Immature natural killer cell (primary cell): ENCODE measurements around the gene KIAA1217. TPM values are rescaled to one million over a fixed set of nuclear protein-coding genes. Genes with fewer than 3 reads are reported as not detected.
A peak's percentile ranks its signal among the peaks of the same experiment; 100 is the strongest.

Source experiments
- DNase-seq, 3 donors: peaks; one replicate each; pipeline ENCODE4 v3.0.0; 2022; ENCODE audit warnings: mixed read lengths in 1 of 3
- H3K27ac Mint-ChIP-seq, 6 donors: one replicate each; pipeline ENCODE4 v1.8.0; 2020; ENCODE audit warnings: mixed read lengths in 6 of 6, mild to moderate bottlenecking in 5 of 6, inconsistent platforms in 4 of 6, moderate library complexity in 3 of 6
- H3K27me3 Mint-ChIP-seq, 3 donors: one replicate each; pipeline ENCODE4 v1.8.0; 2020 to 2021; ENCODE audit warnings: low read depth in 3 of 3, mild to moderate bottlenecking in 3 of 3, mixed read lengths in 3 of 3, moderate library complexity in 3 of 3, inconsistent platforms in 1 of 3
- H3K36me3 Mint-ChIP-seq, 3 donors: one replicate each; pipeline ENCODE4 v1.8.0; 2020; ENCODE audit warnings: mixed read lengths in 3 of 3, inconsistent platforms in 2 of 3, mild to moderate bottlenecking in 2 of 3
- H3K4me1 Mint-ChIP-seq, 2 donors: one replicate each; pipeline ENCODE4 v1.8.0; 2020; ENCODE audit warnings: inconsistent platforms in 2 of 2, mild to moderate bottlenecking in 2 of 2, mixed read lengths in 2 of 2, moderate library complexity in 1 of 2
- H3K4me3 Mint-ChIP-seq, 5 donors: one replicate each; pipeline ENCODE4 v1.8.0; 2020; ENCODE audit warnings: mild to moderate bottlenecking in 5 of 5, mixed read lengths in 5 of 5, inconsistent platforms in 3 of 5, moderate library complexity in 3 of 5
- H3K9me3 Mint-ChIP-seq, 6 donors: one replicate each; pipeline ENCODE4 v1.8.0; 2020; ENCODE audit warnings: mild to moderate bottlenecking in 6 of 6, mixed read lengths in 6 of 6, inconsistent platforms in 4 of 6, moderate library complexity in 3 of 6
- polyA plus RNA-seq, 3 donors: library from polyadenylated mRNA; unstranded; fragments of 300-500 nt; fragmentation: Illumina TruSeq; gene quantifications; one replicate each; pipeline ENCODE4 v1.2.3, GENCODE V29; 2021

The KIAA1217 gene
- polyA plus RNA-seq, 3 donors from 2014 or later: not detected

- H3K4me3 Mint-ChIP-seq: no peak overlapping the region
- no peak for DNase-seq
These were observed 248.9 kb downstream of the KIAA1217 start for GRCh38 chr10:24457661-24458318.

DNA sequence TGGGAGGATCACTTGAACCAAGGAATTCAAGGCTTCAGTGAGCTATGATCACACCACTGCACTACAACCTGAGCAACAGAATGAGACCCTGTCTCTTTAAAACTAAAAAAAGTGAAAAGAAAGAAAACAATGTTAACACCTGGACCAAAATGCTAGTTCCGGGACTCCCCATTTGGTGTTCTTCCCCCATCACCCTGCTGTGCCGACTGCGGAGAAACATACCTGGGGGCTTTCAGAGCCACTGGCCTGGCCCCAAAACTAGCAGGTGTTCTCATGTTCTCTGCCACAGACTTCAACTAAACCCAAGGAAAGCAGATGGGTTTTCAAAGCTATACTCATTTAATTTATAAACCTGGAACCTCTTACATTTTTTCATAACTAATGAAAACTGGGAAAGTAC lies 250.9 kb downstream of the KIAA1217 start:
- no peak for DNase-seq
- Mint-ChIP-seq H3K9me3 (peaks cover 0 to 1% (median 0%) of the 10 kb centered on the region in 6 donors), H3K27me3 (peaks cover 0 to 6% (median 3%) of the 10 kb centered on the region in 3 donors), H3K27ac (no peak overlapping the region), H3K4me3 (no peak overlapping the region), H3K4me1 (peaks cover 4 to 10% of the 10 kb centered on the region in 2 donors), H3K36me3 (no peaks in the 10 kb centered on the region)

More at GRCh38 chr10:24457661-24458318, 248.9 kb downstream of the KIAA1217 start:
- peaks cover 0 to 6% (median 3%) of the 10 kb centered on the region in 3 donors for H3K27me3 Mint-ChIP-seq
- no peaks in the 10 kb centered on the region for H3K4me1 Mint-ChIP-seq
- no peaks in the 10 kb centered on the region for H3K9me3 Mint-ChIP-seq
- H3K27ac Mint-ChIP-seq: no peak overlapping the region
- no peaks in the 10 kb centered on the region for H3K36me3 Mint-ChIP-seq

DNA sequence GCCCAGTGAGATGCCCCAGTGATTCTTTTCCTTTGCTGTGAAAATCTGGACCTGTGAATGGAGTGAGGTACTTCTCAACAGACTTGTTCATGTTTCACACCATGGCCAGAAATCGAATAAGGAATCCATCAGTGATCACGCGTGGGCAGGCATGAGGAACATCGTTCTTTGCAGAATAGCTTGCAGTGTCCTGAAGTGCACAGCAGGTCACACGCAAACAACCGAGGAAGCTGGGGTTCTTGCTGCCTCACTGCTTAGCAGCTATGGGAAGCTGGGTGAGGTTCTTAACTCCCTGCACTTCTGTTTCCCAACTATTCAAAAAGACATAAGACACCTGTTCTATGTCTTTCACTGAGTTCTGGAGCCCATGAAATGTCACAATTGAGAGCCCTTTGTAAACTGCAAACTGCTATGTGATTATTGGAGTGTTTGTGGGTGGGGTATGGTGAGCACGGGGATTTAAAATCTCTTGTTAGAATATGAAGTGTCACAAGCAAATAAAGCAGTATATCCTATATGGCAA lies 253.4 kb downstream of the KIAA1217 start:
- no peak overlapping the region for H3K27ac Mint-ChIP-seq
- H3K27me3 Mint-ChIP-seq: peaks cover 0 to 6% (median 2%) of the 10 kb centered on the region in 3 donors

DNA sequence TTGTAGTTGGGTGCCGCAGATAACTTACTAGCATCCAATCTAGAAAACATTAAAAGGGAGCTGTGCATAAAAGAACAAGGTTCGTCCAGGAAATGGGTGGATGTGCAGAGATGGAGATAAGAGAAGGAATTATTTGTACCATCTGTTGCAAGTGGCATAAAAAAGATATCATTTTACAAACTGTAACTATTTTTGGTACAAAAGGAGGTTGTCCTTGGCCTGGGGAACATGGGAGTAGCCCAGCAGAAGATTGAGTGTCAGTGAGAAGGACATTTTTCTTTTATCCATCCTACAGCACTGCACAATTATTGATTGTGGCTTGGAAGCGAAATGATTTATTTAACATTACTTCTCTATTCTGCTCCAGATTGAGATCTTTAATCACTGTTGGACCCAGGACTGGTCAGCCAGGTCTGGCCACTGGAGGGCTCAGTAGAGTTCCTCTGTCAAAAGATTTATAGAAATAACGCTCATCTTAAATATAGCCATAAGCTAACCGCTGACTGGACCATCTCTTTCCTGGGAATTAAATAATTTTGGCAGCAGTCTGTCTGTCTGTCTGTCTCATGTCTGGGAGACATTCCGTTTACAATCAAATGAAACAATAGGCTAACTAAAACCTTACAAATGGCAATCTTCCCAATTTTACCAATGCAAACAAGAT lies 254.1 kb downstream of the KIAA1217 start:
- peaks cover 0 to 6% (median 2%) of the 10 kb centered on the region in 3 donors for H3K27me3 Mint-ChIP-seq
- no peak for DNase-seq
- H3K4me1 Mint-ChIP-seq: peaks cover 4 to 10% of the 10 kb centered on the region in 2 donors
- H3K27ac Mint-ChIP-seq: no peak overlapping the region
- no peaks in the 10 kb centered on the region for H3K36me3 Mint-ChIP-seq
- peaks cover 0 to 1% (median 0%) of the 10 kb centered on the region in 6 donors for H3K9me3 Mint-ChIP-seq
- no peak overlapping the region for H3K4me3 Mint-ChIP-seq

More for the DNA sequence above, 253.4 kb downstream of the KIAA1217 start:
- Mint-ChIP-seq H3K9me3 (peaks cover 0 to 1% (median 0%) of the 10 kb centered on the region in 6 donors), H3K36me3 (no peaks in the 10 kb centered on the region), H3K4me3 (no peak overlapping the region), H3K4me1 (peaks cover 4 to 10% of the 10 kb centered on the region in 2 donors)
- no peak for DNase-seq

DNA sequence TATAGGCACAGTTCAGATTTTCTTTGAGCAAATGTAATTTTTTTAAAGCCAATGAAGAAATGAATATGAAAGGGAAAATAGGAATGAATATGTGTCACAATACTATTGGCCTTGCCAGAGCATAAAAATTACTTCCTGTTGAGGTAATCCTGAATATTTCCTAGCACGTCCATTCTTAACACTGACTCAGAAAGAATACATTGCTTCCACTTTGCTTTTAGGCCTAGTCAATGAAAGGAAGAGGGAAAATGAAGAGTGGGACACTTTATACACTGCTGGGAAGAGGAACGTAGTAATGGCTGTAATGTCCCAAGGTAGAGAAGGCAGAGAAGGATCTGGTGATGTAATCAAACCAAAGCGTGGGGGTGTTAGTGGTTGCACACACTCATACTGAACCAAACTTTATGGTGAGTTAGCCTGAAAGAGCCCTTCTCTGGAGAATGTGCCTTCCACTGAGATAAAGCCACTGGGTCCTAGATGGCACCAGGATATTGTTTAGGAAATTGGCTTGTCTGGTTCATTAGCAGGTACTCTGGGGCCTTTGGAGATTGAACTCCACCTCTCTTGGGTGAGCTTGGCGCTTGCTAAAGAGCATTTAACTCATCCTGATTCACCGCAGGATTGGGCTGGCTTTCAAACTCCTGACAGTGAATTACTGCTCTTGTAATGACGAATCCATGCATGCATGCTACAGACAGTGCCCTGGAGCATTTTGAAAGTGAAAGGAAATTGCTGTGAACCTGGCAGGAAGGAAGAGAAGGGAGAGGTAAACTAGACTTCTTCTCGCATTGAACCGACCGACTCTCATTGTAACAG lies 254.9 kb downstream of the KIAA1217 start:
- Mint-ChIP-seq H3K27ac (no peak overlapping the region), H3K36me3 (no peaks in the 10 kb centered on the region), H3K27me3 (peaks cover 0 to 2% (median 2%) of the 10 kb centered on the region in 3 donors), H3K4me1 (peaks cover 4 to 10% of the 10 kb centered on the region in 2 donors), H3K4me3 (peak overlapping the region in 2 of 5 donors; percentile 22 to 39), H3K9me3 (peaks cover 0 to 1% (median 0%) of the 10 kb centered on the region in 6 donors)
- DNase-seq: no peak

- Mint-ChIP-seq H3K4me1 (peaks cover 4 to 10% of the 10 kb centered on the region in 2 donors), H3K27ac (no peak overlapping the region), H3K4me3 (no peak overlapping the region), H3K27me3 (peaks cover 0 to 6% (median 0%) of the 10 kb centered on the region in 3 donors), H3K9me3 (peaks cover 0 to 1% (median 0%) of the 10 kb centered on the region in 6 donors), H3K36me3 (no peaks in the 10 kb centered on the region)
- no peak for DNase-seq
These were observed 256.4 kb downstream of the KIAA1217 start for GRCh38 chr10:24465124-24465874.

DNA sequence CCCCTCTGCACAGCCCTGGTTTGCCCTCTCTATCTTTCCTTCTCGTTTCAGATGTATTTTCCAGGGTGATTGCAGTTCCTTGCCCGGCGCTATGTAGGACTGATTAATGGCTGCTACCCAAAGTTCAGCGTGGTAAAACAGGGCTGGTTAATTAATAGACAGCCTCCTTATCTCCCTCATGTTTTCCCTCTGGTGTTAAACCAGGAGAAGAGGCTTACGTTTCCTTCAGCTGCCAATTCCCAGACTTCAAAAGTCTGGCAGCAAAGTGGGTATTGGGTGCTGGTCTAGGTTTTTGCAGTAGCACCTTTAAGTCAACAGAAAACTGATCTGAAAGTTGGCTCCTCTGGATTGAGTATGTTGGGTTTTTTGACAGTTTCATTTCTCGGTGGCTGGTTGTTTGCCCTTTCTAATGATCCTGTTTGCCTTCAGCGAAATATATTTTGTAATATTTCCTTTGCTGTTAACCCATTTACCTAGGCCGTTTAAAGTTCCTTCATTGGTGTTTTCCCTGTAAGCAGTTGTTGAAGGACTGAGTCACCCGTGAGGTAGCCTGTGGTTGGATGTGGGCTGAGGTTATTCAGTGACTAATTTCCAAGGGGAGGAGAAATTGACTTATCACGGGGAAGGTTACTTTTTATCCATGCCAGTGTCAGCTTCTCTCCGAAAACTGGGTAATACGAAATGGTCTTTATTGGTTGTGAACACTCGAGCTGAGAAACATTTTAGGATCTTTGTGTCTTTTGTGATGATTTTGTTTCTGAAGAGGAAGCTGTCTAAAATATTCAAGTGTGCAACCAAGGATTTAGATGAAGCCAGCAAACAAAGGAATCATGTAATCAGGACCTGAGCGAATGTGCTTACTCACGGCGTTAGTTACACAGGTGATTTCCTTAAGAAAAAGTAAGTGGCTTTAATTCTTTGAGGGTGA lies 257.2 kb downstream of the KIAA1217 start:
- H3K36me3 Mint-ChIP-seq: no peaks in the 10 kb centered on the region
- H3K9me3 Mint-ChIP-seq: peaks cover 0 to 1% (median 0%) of the 10 kb centered on the region in 6 donors
- DNase-seq: no peak
- no peak overlapping the region for H3K27ac Mint-ChIP-seq
- no peak overlapping the region for H3K4me3 Mint-ChIP-seq
- peaks cover 0 to 6% (median 0%) of the 10 kb centered on the region in 3 donors for H3K27me3 Mint-ChIP-seq
- peaks cover 4 to 10% of the 10 kb centered on the region in 2 donors for H3K4me1 Mint-ChIP-seq

GRCh38 chr10:24467136-24467535 lies 258.2 kb downstream of the KIAA1217 start:
- Mint-ChIP-seq H3K4me1 (peaks cover 4 to 10% of the 10 kb centered on the region in 2 donors), H3K36me3 (no peaks in the 10 kb centered on the region), H3K9me3 (peaks cover 0 to 1% (median 0%) of the 10 kb centered on the region in 6 donors), H3K4me3 (no peak overlapping the region), H3K27me3 (peaks cover 0 to 6% (median under 1%) of the 10 kb centered on the region in 3 donors), H3K27ac (no peak overlapping the region)
- DNase-seq: no peak

DNA sequence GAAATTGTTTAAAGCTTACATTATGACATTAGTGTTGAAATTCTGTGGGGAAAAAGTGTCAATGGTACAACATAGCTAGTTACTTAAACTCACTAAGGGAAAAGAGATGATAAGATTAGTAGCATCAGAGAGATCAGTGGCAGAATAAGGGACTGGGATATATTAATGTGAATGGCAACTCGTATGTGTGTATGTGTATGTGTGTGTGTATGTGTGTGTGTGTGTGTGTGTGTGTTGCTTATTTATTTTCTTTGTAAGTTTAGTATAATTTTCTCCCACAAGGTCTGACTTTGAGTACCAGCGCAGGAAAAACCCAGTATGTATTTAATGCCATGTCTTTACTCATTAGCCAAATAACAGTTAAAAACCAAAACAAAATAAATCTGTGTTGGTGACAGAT lies 258.7 kb downstream of the KIAA1217 start:
- no peak overlapping the region for H3K4me3 Mint-ChIP-seq
- H3K27ac Mint-ChIP-seq: no peak overlapping the region
- H3K36me3 Mint-ChIP-seq: no peaks in the 10 kb centered on the region
- DNase-seq: no peak
- peaks cover 0 to 1% (median 0%) of the 10 kb centered on the region in 6 donors for H3K9me3 Mint-ChIP-seq
- H3K4me1 Mint-ChIP-seq: peaks cover 4 to 10% of the 10 kb centered on the region in 2 donors
- H3K27me3 Mint-ChIP-seq: peaks cover 0 to 6% (median 2%) of the 10 kb centered on the region in 3 donors

DNA sequence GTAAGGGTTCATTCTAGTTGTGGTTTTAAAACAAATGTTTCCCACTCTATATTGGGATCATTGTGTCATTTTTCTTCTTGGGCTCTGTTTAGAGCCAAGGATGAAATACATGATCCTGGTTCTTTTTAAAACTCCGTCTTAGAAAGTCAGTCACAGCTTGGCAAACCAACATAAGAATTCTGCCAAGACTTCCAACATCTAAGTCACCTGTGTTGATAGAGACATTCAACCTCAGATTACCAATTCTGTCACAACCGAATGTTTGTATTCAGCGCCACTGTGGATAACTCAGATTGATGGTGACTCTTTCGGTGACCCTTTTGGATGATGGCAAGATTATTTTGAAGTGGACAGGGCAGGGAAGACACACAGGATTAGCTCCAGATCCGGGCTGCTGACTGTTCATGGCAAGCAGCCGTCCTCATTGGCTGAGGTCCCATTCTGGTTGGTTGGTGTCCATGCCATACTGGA lies 259.4 kb downstream of the KIAA1217 start:
- Mint-ChIP-seq H3K4me1 (peaks cover 4 to 10% of the 10 kb centered on the region in 2 donors), H3K27me3 (peaks cover 0 to 6% (median 2%) of the 10 kb centered on the region in 3 donors), H3K9me3 (peaks cover 0 to 1% (median 0%) of the 10 kb centered on the region in 6 donors), H3K36me3 (no peaks in the 10 kb centered on the region), H3K4me3 (no peak overlapping the region), H3K27ac (no peak overlapping the region)
- no peak for DNase-seq

- Mint-ChIP-seq H3K9me3 (peaks cover 0 to 3% (median 0%) of the 10 kb centered on the region in 6 donors), H3K4me1 (no peaks in the 10 kb centered on the region), H3K27ac (no peak overlapping the region), H3K4me3 (no peak overlapping the region), H3K36me3 (no peaks in the 10 kb centered on the region), H3K27me3 (peaks cover 0 to 6% (median 2%) of the 10 kb centered on the region in 3 donors)
- no peak for DNase-seq
These were observed 261.1 kb downstream of the KIAA1217 start for GRCh38 chr10:24469993-24470392.

GRCh38 chr10:24475598-24475997 lies 266.7 kb downstream of the KIAA1217 start:
- Mint-ChIP-seq H3K4me1 (no peaks in the 10 kb centered on the region), H3K27ac (no peak overlapping the region), H3K9me3 (peaks cover 0 to 4% (median 0%) of the 10 kb centered on the region in 6 donors), H3K4me3 (no peak overlapping the region), H3K36me3 (no peaks in the 10 kb centered on the region), H3K27me3 (peaks cover 0 to 4% (median 3%) of the 10 kb centered on the region in 3 donors)
- DNase-seq: no peak
